ENCODE results near the gene BBOX1.

- TF ChIP-seq, protein P1, sequence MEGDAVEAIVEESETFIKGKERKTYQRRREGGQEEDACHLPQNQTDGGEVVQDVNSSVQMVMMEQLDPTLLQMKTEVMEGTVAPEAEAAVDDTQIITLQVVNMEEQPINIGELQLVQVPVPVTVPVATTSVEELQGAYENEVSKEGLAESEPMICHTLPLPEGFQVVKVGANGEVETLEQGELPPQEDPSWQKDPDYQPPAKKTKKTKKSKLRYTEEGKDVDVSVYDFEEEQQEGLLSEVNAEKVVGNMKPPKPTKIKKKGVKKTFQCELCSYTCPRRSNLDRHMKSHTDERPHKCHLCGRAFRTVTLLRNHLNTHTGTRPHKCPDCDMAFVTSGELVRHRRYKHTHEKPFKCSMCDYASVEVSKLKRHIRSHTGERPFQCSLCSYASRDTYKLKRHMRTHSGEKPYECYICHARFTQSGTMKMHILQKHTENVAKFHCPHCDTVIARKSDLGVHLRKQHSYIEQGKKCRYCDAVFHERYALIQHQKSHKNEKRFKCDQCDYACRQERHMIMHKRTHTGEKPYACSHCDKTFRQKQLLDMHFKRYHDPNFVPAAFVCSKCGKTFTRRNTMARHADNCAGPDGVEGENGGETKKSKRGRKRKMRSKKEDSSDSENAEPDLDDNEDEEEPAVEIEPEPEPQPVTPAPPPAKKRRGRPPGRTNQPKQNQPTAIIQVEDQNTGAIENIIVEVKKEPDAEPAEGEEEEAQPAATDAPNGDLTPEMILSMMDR (conservative IDR thresholded peaks at IDR 0.05) = no peak
- no peak for TF ChIP-seq EZH2 (IDR thresholded peaks at IDR 0.05; ENCODE audit: low read depth)
Measured at GRCh38 chr11:27094120-27094519, 53.5 kb downstream of the BBOX1 start.
